Measurements from ENCODE around the gene ANKRD24. TPM values are rescaled to one million over a fixed set of nuclear protein-coding genes. Genes with fewer than 3 reads are reported as not detected.
"Not testable (repeated sequence)": the region's sequence is repeated elsewhere in the genome, so short reads cannot be mapped to it uniquely, and the experiment has no call there.

Gene ANKRD24
- 1 to 10 TPM; 2.8 to 4.1 TPM for total RNA-seq

DNA sequence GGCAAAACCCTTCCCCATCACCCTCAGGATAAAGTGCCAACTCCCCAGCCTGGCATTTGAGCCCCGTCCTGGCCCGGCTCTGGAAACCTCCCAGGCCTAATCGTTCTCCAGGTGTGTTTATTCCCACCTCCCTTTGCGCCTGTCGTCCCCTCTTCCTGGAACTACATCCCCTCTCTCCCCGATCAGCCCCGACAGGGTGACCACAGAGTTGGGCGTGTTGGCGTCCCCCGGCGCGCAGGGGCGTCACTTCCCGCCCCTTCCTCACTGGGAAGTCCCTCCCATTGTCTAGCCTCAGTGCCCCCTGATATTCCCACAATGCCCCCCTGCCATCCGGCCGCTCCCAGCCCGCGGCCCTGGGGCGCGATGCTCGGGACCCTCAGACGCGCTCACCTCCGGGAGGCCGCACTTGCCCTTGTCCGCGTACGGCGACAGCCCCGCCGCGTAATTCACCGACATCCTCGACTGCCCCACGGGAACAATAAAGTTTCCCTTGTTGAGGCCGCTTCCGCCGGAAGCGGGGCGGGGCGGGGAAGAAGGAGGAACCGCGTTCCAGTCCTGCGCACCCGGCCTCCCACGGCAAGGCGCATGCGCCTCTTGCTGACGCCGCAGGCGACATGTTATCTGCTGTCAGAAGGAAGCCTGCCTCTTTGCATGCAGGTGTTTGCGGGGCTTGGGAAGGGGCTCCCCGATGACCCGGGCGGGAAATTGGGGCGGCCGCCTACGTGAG, at the start of gene ANKRD24, which contains the start of gene SIRT6:
ANKRD24 (plus strand) TSS at position 606 of the 727 bp plus-strand sequence. CDS start 3,737 bp downstream, outside the sequence.
SIRT6 (minus strand) TSS at position 480 of the 727 bp plus-strand sequence; CDS start at position 456, 24 bp downstream.
- peaks cover 5 to 6% of the 10 kb centered on the region in 2 donors for H3K36me3 Mint-ChIP-seq (ENCODE audit: insufficient read depth in 2 of 2)

DNA sequence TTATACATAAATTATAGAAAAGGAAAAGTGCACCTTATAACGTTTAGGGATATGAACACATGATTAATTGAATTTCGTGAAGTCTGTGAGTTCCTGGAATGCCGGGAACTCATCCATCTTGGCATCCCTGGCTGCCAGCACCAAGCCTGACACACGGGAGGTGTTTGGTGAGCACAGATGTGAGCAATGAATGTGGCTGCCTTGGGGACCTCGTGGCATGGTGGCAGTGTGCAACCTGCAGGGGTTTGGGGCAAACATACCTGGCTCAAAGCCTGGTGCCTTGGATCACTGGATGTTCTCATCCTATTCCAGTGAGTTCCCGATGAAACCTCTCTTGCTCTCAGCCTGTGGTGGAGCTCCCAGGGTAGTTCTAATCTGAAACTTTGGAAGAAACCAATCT, 48.1 kb upstream of the ANKRD24 start:
- ATAC-seq (replicated peaks in 1 of 2) (no peak), DNase-seq (no peak)
- Mint-ChIP-seq H3K4me3 (no peak overlapping the region), H3K27me3 (ENCODE audit: low read depth) (peaks cover 5% of the 10 kb centered on the region), H3K36me3 (ENCODE audit: insufficient read depth in 2 of 2) (no peaks in the 10 kb centered on the region), H3K27ac (no peak overlapping the region), H3K4me1 (ENCODE audit: low read depth) (peaks cover 2% of the 10 kb centered on the region), H3K9me3 (no peaks in the 10 kb centered on the region)

More for the DNA sequence above, at the start of gene ANKRD24, which contains the start of gene SIRT6:
- DNase-seq (peak; percentile 97 to 98), ATAC-seq (replicated peaks in 1 of 2) (peak; percentile 92)
- no peaks in the 10 kb centered on the region for H3K9me3 Mint-ChIP-seq
- peak within 1 kb of the TSS; percentile 98 for H3K27ac Mint-ChIP-seq
- peaks cover 44% of the 10 kb centered on the region for H3K4me1 Mint-ChIP-seq (ENCODE audit: low read depth)
- H3K27me3 Mint-ChIP-seq (ENCODE audit: low read depth): no peaks in the 10 kb centered on the region
- H3K4me3 Mint-ChIP-seq: peak within 1 kb of the TSS; percentile 97

DNA sequence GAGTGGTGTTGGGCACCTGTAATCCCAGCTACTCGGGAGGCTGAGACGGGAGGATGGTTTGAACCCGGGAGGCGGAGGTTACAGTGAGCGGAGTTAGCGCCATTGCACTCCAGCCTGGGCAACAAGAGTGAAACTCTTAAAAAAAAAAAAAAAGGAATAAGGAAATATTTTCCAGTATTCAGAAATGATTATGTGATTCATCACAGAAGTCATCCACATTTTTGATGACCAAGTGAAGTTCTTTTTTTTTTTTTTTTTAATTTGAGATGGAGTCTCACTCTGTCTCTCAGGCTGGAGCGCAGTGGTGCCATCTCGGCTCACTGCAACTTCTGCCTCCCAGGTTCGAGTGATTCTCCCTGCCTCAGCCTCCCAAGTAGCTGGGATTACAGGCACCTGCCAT, 47.1 kb upstream of the ANKRD24 start:
- H3K27ac Mint-ChIP-seq; H3K4me3 Mint-ChIP-seq; ATAC-seq (replicated peaks in 1 of 2); H3K27me3 Mint-ChIP-seq (ENCODE audit: low read depth); DNase-seq; H3K36me3 Mint-ChIP-seq (ENCODE audit: insufficient read depth in 2 of 2); H3K9me3 Mint-ChIP-seq: not testable (repeated sequence)
- H3K4me1 Mint-ChIP-seq (ENCODE audit: low read depth): peaks cover 11% of the 10 kb centered on the region

DNA sequence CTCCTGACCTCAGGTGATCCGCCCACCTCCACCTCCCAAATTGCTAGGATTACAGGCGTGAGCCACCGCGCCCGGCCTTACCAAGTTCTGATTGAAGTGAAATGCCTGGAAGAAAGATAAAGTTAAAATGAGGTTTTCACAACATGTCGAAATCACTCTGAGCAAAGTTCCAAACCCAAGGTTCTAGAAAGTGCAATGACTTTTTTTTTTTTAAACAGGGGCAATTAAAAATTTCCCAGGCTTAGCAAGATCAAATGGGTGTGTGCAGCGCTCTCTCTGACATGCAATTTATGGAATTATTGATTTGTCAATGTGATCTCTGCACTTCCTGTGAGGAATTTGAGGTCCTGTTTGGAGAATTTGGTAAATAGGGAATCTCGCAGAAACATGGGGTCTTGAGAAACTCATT, 45.8 kb upstream of the ANKRD24 start:
- no peak for ATAC-seq (replicated peaks in 1 of 2)

DNA sequence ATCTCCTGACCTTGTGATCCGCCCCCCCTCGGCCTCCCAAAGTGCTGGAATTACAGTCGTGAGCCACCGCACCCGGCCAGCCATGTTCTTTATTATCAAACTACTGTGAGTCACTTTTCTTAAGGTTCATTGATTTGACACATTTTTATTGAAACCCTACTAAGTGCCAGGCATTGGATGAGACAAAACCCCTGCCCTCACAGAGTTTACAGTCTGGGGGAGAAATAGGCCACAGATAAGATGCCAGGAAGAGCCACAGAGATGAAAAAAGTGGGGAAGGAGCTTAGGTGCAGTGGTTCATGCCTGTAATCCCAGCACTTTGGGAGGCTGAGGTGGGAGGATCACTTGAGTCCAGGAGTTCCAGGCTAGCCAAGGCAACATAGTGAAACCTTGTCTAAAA, 44.0 kb upstream of the ANKRD24 start:
- ATAC-seq (replicated peaks in 1 of 2) (no peak), DNase-seq (no peak)
- Mint-ChIP-seq H3K27me3 (ENCODE audit: low read depth) (no peaks in the 10 kb centered on the region), H3K9me3 (no peaks in the 10 kb centered on the region), H3K27ac (no peak overlapping the region), H3K4me3 (no peak overlapping the region), H3K36me3 (ENCODE audit: insufficient read depth in 2 of 2) (no peaks in the 10 kb centered on the region), H3K4me1 (ENCODE audit: low read depth) (peaks cover 14% of the 10 kb centered on the region)

More for the DNA sequence above, 45.8 kb upstream of the ANKRD24 start:
- Mint-ChIP-seq H3K4me3 (no peak overlapping the region), H3K27ac (no peak overlapping the region), H3K36me3 (ENCODE audit: insufficient read depth in 2 of 2) (no peaks in the 10 kb centered on the region), H3K27me3 (ENCODE audit: low read depth) (no peaks in the 10 kb centered on the region), H3K4me1 (ENCODE audit: low read depth) (peaks cover 14% of the 10 kb centered on the region), H3K9me3 (no peaks in the 10 kb centered on the region)
- DNase-seq: no peak

DNA sequence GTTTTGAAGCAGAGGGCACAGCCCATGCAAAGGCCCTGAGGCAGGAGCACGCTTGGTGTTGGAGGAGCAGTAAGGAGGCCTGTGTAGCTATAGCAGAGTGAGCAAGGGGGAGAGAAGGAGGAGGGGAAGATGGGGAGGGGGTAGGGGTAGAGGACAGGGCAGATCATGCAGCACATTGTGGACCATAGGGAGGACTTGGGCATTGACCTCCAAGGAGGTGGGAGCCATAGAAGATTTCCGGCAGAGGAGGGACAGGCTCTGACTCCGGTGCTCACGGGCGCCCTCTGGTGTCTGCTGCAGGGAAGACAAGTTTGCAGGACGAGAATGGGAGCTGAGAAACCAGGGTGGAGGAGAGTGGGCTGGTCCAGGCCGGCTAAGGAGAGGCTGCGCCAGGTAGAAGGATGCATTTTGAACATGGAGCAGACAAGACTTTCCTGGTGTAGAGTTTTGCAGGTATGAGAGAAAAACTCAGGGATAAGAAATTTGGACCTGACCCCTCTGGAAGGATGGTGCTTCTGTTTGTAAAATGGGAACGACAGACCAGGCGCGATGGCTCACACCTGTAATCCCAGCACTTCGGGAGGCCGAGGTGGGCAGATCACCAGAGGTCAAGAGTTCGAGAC, 42.8 kb upstream of the ANKRD24 start:
- H3K27ac Mint-ChIP-seq: no peak overlapping the region
- no peaks in the 10 kb centered on the region for H3K36me3 Mint-ChIP-seq (ENCODE audit: insufficient read depth in 2 of 2)
- peaks cover 14% of the 10 kb centered on the region for H3K4me1 Mint-ChIP-seq (ENCODE audit: low read depth)
- H3K27me3 Mint-ChIP-seq (ENCODE audit: low read depth): no peaks in the 10 kb centered on the region
- DNase-seq (peak; percentile 89 to 93), ATAC-seq (replicated peaks in 1 of 2) (peak; percentile 92 to 93)
- H3K9me3 Mint-ChIP-seq: no peaks in the 10 kb centered on the region
- H3K4me3 Mint-ChIP-seq: peak overlapping the region; percentile 21 to 38

DNA sequence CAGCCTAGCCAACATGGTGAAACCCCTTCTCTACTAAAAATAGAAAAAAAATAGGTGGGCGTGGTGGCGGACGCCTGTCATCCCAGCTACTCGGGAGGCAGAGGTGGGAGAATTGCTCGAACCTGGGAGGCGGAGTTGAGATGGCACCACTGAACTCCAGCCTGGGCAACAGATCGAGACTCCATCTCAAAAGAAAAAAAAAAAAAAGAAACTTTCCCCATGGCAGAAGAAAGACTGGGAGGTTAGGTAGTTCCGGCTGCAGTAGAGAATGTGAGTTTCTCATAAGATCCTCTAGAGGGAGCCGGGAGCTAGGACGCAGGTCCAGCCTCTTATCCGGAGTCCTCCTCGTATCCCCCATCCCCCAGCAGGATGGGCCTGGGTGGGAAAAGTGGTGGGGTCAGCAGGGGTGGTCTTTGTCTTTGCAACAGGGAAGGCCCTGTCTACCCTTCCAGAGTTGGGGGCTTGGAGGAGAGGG, 42.2 kb upstream of the ANKRD24 start:
- peak; percentile 79 to 80 for ATAC-seq (replicated peaks in 1 of 2)

DNA sequence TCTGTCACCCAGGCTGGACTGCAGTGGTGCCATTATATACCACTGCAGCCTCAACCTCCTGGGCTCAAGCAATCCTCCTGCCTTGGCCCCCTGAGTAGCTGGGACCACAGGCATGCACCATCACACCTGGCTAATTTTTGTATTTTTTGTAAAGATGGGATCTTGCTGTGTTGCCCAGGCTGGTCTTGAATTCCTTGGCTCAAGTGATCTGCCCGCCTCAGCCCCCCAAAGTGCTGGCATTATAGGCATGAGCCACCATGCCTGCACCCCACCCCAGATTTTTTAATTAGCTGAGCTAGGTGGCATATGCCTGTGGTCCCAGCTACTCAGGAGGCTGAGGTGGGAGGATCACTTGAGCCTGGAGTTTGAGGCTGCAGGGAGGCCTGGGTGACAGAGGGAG, 39.6 kb upstream of the ANKRD24 start:
- not testable (repeated sequence) for ATAC-seq (replicated peaks in 1 of 2); H3K36me3 Mint-ChIP-seq (ENCODE audit: insufficient read depth in 2 of 2); H3K27ac Mint-ChIP-seq; H3K4me3 Mint-ChIP-seq; DNase-seq; H3K9me3 Mint-ChIP-seq; H3K27me3 Mint-ChIP-seq (ENCODE audit: low read depth)
- H3K4me1 Mint-ChIP-seq (ENCODE audit: low read depth): peaks cover 20% of the 10 kb centered on the region

More for the DNA sequence above, 42.2 kb upstream of the ANKRD24 start:
- Mint-ChIP-seq H3K27me3 (ENCODE audit: low read depth) (no peaks in the 10 kb centered on the region), H3K27ac (no peak overlapping the region), H3K36me3 (ENCODE audit: insufficient read depth in 2 of 2) (no peaks in the 10 kb centered on the region), H3K4me1 (ENCODE audit: low read depth) (peaks cover 14% of the 10 kb centered on the region), H3K4me3 (peak overlapping the region; percentile 21 to 38), H3K9me3 (no peaks in the 10 kb centered on the region)
- peak; percentile 25 to 29 for DNase-seq

DNA sequence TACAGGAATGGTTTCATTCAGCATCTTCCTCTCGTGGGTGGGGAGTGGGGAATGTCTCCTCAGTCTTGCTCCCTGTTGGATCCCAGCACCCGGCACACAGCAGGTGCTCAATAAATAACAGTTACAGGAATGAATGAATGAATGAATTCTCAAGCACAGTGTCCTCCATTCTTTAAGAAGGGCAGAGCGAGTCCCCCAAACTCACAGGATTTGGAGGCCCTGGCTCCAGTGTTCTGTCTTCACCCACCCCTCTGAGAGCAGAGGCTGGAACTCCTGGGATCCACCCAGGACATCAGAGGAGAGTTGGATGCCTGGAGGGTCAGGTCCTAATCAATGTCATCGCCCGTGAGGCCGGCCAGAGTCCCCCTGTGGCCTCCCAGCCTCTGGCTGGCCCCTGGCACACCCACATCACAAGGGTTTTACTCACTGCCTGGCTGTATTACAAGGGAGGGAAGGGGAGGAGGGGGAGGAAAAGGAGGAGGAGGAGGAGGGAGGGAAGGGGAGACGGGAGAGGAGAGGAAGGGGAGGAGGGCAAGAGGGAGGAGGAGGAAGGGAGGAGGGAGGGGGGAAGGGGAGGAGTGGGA, 37.7 kb upstream of the ANKRD24 start:
- Mint-ChIP-seq H3K4me1 (ENCODE audit: low read depth) (peaks cover 13% of the 10 kb centered on the region), H3K9me3 (no peaks in the 10 kb centered on the region), H3K4me3 (no peak overlapping the region), H3K36me3 (ENCODE audit: insufficient read depth in 2 of 2) (no peaks in the 10 kb centered on the region), H3K27ac (no peak overlapping the region), H3K27me3 (ENCODE audit: low read depth) (peaks cover 8% of the 10 kb centered on the region)
- ATAC-seq (replicated peaks in 1 of 2) (no peak), DNase-seq (no peak)

DNA sequence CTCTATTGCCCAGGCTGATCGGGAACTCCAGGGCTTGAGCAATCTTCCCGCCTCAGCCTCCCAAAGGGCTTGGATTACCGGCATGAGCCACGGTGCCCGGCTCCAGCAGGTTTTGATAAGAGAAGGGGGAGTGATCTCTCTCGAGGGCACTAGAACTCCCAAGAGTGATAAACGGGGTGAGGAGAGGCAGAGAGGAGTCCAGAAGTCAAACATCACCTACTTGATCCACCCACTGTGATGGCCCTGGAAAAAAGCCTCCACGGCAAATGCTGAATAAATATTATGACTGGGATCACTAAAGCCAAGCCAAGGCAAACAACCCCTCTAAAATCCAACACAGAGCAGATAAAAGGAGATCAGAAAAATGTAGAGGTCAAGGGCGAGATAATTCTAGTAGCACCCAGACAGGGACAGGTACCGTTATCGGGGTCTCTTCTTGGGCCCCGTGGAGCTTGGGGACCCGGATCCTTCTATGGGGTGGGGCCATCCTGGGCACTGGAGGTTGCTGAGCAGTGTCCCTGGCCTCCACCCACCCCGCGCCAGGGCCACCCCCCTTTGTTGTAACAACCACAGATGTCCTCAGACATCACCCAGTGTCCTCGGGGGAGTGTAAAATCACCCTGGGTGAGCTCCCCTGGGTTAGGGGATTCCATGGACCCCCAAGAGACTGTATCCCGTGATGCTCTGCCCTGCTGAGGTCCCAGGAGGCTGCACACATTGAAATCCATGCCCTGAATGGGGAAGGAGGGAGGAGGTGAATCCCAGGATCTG, 32.8 kb upstream of the ANKRD24 start:
- Mint-ChIP-seq H3K27me3 (ENCODE audit: low read depth) (peaks cover 8% of the 10 kb centered on the region), H3K9me3 (no peaks in the 10 kb centered on the region), H3K4me3 (no peak overlapping the region), H3K4me1 (ENCODE audit: low read depth) (peaks cover 19% of the 10 kb centered on the region), H3K36me3 (ENCODE audit: insufficient read depth in 2 of 2) (no peaks in the 10 kb centered on the region), H3K27ac (no peak overlapping the region)
- ATAC-seq (replicated peaks in 1 of 2) (no peak), DNase-seq (no peak)

DNA sequence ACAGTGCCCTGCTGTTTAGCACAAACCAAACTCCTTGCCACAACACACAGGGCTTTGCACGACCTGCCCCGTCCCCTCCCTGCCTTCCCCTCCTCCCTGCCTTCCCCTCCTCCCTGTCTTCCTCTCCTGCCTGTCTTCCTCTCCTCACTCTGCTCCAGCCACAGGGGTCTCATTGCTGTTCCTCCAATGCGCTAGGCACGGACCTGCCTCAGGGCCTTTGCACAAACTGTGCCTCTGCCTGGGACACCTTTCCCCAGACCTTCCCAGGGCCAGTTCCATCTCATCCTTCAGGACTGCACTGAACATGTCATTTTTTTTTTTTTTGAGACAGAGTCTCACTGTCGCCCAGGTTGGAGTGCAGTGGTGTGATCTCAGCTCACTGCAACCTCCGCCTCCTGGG, 30.9 kb upstream of the ANKRD24 start:
- Mint-ChIP-seq H3K4me3 (no peak overlapping the region), H3K27me3 (ENCODE audit: low read depth) (no peaks in the 10 kb centered on the region), H3K9me3 (no peaks in the 10 kb centered on the region), H3K27ac (no peak overlapping the region), H3K4me1 (ENCODE audit: low read depth) (peaks cover 14% of the 10 kb centered on the region), H3K36me3 (ENCODE audit: insufficient read depth in 2 of 2) (no peaks in the 10 kb centered on the region)
- ATAC-seq (replicated peaks in 1 of 2) (no peak), DNase-seq (no peak)

DNA sequence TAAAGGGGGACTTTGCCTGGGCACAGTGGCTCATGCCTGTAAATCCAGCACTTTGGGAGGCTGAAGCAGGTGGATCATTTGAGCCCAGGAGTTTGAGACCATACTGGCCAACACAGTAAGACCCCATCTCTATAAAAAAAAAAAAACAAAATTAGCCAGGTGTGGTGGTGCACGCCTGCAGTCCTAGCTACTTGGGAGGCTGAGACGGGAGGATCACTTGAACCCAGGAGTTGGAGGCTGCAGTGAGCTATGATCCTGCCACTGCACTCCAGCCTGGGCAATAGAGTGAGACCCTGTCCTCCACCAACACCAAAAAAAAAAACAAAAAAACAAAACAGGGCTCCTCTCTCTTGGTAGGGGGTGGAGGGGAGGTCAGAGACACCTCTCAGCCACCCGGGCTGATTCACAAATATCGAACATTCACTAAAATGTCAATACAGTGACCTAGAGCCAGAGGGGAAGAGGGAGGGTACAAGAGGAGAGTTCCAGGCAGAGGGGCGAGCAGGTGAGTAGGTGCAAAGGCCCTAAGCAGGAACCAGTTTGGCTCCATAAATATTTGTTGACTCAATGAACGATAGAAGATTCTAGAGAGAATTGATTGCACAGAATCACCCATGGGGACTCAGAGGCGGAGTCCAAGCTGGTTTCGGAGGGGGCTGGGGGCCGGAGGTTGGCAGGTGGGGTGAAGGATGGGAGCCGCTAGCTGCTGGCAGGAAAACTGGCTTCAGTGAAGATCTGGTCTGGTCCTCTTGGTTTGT, 30.1 kb upstream of the ANKRD24 start:
- Mint-ChIP-seq H3K27ac (no peak overlapping the region), H3K9me3 (no peaks in the 10 kb centered on the region), H3K4me1 (ENCODE audit: low read depth) (peaks cover 14% of the 10 kb centered on the region), H3K36me3 (ENCODE audit: insufficient read depth in 2 of 2) (no peaks in the 10 kb centered on the region), H3K4me3 (no peak overlapping the region), H3K27me3 (ENCODE audit: low read depth) (no peaks in the 10 kb centered on the region)
- no peak for ATAC-seq (replicated peaks in 1 of 2)
- DNase-seq: no peak

Data from activated T-cell treated with anti-CD3 and anti-CD28 coated beads, Interleukin-2, amount 50 U/mL, for 72 hours (primary cell).